Keratinocyte (primary cell): ENCODE results near the gene ATXN7L2. TPM values are rescaled to one million over a fixed set of nuclear protein-coding genes. Genes with fewer than 3 reads are reported as not detected.

ENCODE experiments used
- DNase-seq: peaks from one replicate; pipeline ENCODE4 v3.0.0-alpha.2; 2011; ENCODE audit warnings: low read depth, missing footprints, low spot score
- FAIRE-seq: peaks from 2 replicates; lab custom pipeline; 2011; peaks lifted over from hg19 to GRCh38; lab: Jason Lieb, UNC
- H2AFZ ChIP-seq: 2 replicates; pipeline ENCODE4 v1.6.0; 2012; ENCODE audit warnings: low read length, control low read depth, inconsistent platforms; ENCODE audit not compliant: control insufficient read depth
- H3K27ac ChIP-seq: 2 replicates; pipeline ENCODE4 v1.5.1; 2011; ENCODE audit warnings: low read length; ENCODE audit not compliant: control insufficient read depth, insufficient read depth
- H3K27me3 ChIP-seq: 3 replicates; pipeline ENCODE4 v1.6.0; 2011; ENCODE audit warnings: low read length; ENCODE audit not compliant: control insufficient read depth, insufficient read depth; ENCODE audit errors: extremely low read depth
- H3K36me3 ChIP-seq, 2 experiments: 2 replicates in 1 of 2; 3 replicates in 1 of 2; pipeline ENCODE4 v1.5.1; 2011; ENCODE audit warnings: low read length in 2 of 2, mild to moderate bottlenecking in 1 of 2; ENCODE audit not compliant: control insufficient read depth in 2 of 2, insufficient read depth in 2 of 2; ENCODE audit errors: extremely low read depth in 1 of 2
- H3K4me1 ChIP-seq: 3 replicates; pipeline ENCODE4 v1.5.1; 2011; ENCODE audit warnings: low read length; ENCODE audit not compliant: control insufficient read depth, insufficient read depth; ENCODE audit errors: extremely low read depth
- H3K4me2 ChIP-seq: 3 replicates; pipeline ENCODE4 v1.6.0; 2011; ENCODE audit warnings: low read depth, low read length; ENCODE audit not compliant: control insufficient read depth, insufficient read depth; ENCODE audit errors: extremely low read depth
- H3K4me3 ChIP-seq, 3 experiments: fragments of 200-600 bp in 1 of 3; sonication (generic) in 1 of 3; 2 replicates in 2 of 3; 3 replicates in 1 of 3; pipeline ENCODE4 v1.5.1; 2011 to 2016; ENCODE audit warnings: low read length in 3 of 3, mild to moderate bottlenecking in 3 of 3, control low read depth in 2 of 3, inconsistent platforms in 1 of 3, low read depth in 1 of 3, mixed read lengths in 1 of 3, mixed run types in 1 of 3, moderate library complexity in 1 of 3; ENCODE audit not compliant: control insufficient read depth in 2 of 3, insufficient read depth in 2 of 3; ENCODE audit errors: extremely low read depth in 1 of 3
- H3K79me2 ChIP-seq: 2 replicates; pipeline ENCODE4 v1.6.0; 2012; ENCODE audit warnings: low read length; ENCODE audit not compliant: control insufficient read depth, insufficient read depth
- H3K9ac ChIP-seq: 3 replicates; pipeline ENCODE4 v1.6.0; 2011; ENCODE audit warnings: low read length; ENCODE audit not compliant: control insufficient read depth, insufficient read depth; ENCODE audit errors: extremely low read depth
- H3K9me1 ChIP-seq: 3 replicates; pipeline ENCODE4 v1.6.0; 2011; ENCODE audit warnings: low read length; ENCODE audit not compliant: control insufficient read depth, insufficient read depth; ENCODE audit errors: extremely low read depth
- H3K9me3 ChIP-seq: 2 replicates; pipeline ENCODE4 v1.5.1; 2012; ENCODE audit warnings: low read depth, low read length; ENCODE audit not compliant: control insufficient read depth
- H4K20me1 ChIP-seq: 3 replicates; pipeline ENCODE4 v1.6.0; 2011; ENCODE audit warnings: low read length; ENCODE audit not compliant: control insufficient read depth, insufficient read depth; ENCODE audit errors: extremely low read depth
- CTCF ChIP-seq, 3 experiments: IDR thresholded peaks in 1 of 3; conservative IDR thresholded peaks in 1 of 3; optimal IDR thresholded peaks in 1 of 3; 2 replicates in 2 of 3; 3 replicates in 1 of 3; pipeline versions ENCODE3 to v1.5.1; 2011; ENCODE audit warnings: low read length in 3 of 3, mild to moderate bottlenecking in 3 of 3, moderate library complexity in 2 of 3, control low read depth in 1 of 3, inconsistent platforms in 1 of 3; ENCODE audit not compliant: insufficient read depth in 2 of 3; ENCODE audit errors: extremely low read depth in 1 of 3
- EZH2 ChIP-seq: IDR thresholded peaks from one replicate; pipeline ENCODE4 v1.6.1; 2012; ENCODE audit warnings: inconsistent platforms, mild to moderate bottlenecking, low read length, moderate library complexity
- dilution Hi-C: fragments of 300-500 bp; cut with MboI; formaldehyde crosslinking; loops from one replicate; pipeline ENCODE4 v1.7.0; 2020; ENCODE audit warnings: low sequenced_read_pairs; ENCODE audit not compliant: extremely low pct_ligation_motif_present
- polyA plus RNA-seq, 5 experiments: library from polyadenylated mRNA; depleted of rRNA in 3 of 5; stranded (reverse) in 3 of 5; stranded (forward) in 1 of 5; unstranded in 1 of 5; fragments of >200 nt; gene quantifications; 1 replicate in 1 of 5; 2 replicates in 3 of 5; 3 replicates in 1 of 5; pipeline versions ENCODE4 v1.2.1 to v1.2.3, GENCODE V29; 2011 to 2012; ENCODE audit warnings: missing spikeins in 2 of 5, low read depth in 1 of 5, low replicate concordance in 1 of 5

The ATXN7L2 gene
- polyA plus RNA-seq, 1 donor (not counting 4 experiments of a cell fraction or from before 2014, with no cell fraction given), result 1.2 TPM

- Histone ChIP-seq H2AFZ (no peak overlapping the region), H3K9ac (no peak overlapping the region), H4K20me1 (peaks cover 2% of the 10 kb centered on the region), H3K4me2 (no peak overlapping the region), H3K9me3 (no peaks in the 10 kb centered on the region), H3K36me3 (no peaks in the 10 kb centered on the region), H3K27me3 (peaks cover 23% of the 10 kb centered on the region), H3K9me1 (no peaks in the 10 kb centered on the region), H3K4me3 (no peak overlapping the region), H3K27ac (no peak overlapping the region), H3K4me1 (peaks cover 4% of the 10 kb centered on the region), H3K79me2 (no peaks in the 10 kb centered on the region)
- FAIRE-seq, result no peak
- dilution Hi-C loops, result no loop called here
- DNase-seq, result no peak
- TF ChIP-seq EZH2 (no peak), CTCF (optimal IDR thresholded peaks at IDR 0.05 in 1 of 3, IDR thresholded peaks at IDR 0.05 in 1 of 3, conservative IDR thresholded peaks at IDR 0.05 in 1 of 3; ENCODE audit: extremely low read depth in 1 of 3, insufficient read depth in 2 of 3, low read length in 3 of 3) (peak in 1 of 3 experiments; percentile 36)
Observed at GRCh38 chr1:109478806-109479205, 4.9 kb upstream of the ATXN7L2 start.

GRCh38 chr1:109479311-109479710 is 4.4 kb upstream of the ATXN7L2 start:
- dilution Hi-C loops, result no loop called here
- no peak for TF ChIP-seq CTCF (optimal IDR thresholded peaks at IDR 0.05 in 1 of 3, IDR thresholded peaks at IDR 0.05 in 1 of 3, conservative IDR thresholded peaks at IDR 0.05 in 1 of 3; ENCODE audit: extremely low read depth in 1 of 3, insufficient read depth in 2 of 3, low read length in 3 of 3)
- TF ChIP-seq EZH2, result no peak
- FAIRE-seq, result no peak

More at GRCh38 chr1:109479311-109479710, 4.4 kb upstream of the ATXN7L2 start:
- Histone ChIP-seq H3K4me3 (no peak overlapping the region), H3K27me3 (peaks cover 23% of the 10 kb centered on the region), H2AFZ (no peak overlapping the region), H3K27ac (no peak overlapping the region), H4K20me1 (peaks cover 2% of the 10 kb centered on the region), H3K36me3 (no peaks in the 10 kb centered on the region), H3K9me1 (no peaks in the 10 kb centered on the region), H3K4me1 (peaks cover 4% of the 10 kb centered on the region), H3K79me2 (peaks cover 2% of the 10 kb centered on the region), H3K9me3 (no peaks in the 10 kb centered on the region), H3K4me2 (no peak overlapping the region), H3K9ac (no peak overlapping the region)
- DNase-seq, result no peak
